Neuron (in vitro differentiated cells): ENCODE data around the gene EAPP.
"Not testable (repeated sequence)": the region's sequence is repeated elsewhere in the genome, so short reads cannot be mapped to it uniquely, and the experiment has no call there.

Source experiments
- H2AFZ ChIP-seq: one replicate; pipeline ENCODE4 v1.6.1; 2013; ENCODE audit warnings: low read depth, mild to moderate bottlenecking, inconsistent platforms, low read length, moderate library complexity
- H3K27me3 ChIP-seq: one replicate; pipeline ENCODE4 v1.6.1; 2013; ENCODE audit warnings: low read length; ENCODE audit not compliant: insufficient read depth
- H3K36me3 ChIP-seq: one replicate; pipeline ENCODE4 v1.6.1; 2013; ENCODE audit warnings: low read length; ENCODE audit not compliant: insufficient read depth
- H3K4me1 ChIP-seq: one replicate; pipeline ENCODE4 v1.6.1; 2013; ENCODE audit warnings: low read length; ENCODE audit not compliant: insufficient read depth
- H3K4me3 ChIP-seq: 2 replicates; pipeline ENCODE4 v1.5.1; 2013; ENCODE audit warnings: mild to moderate bottlenecking, low read length, moderate library complexity
- H3K9me3 ChIP-seq: one replicate; pipeline ENCODE4 v1.6.1; 2013; ENCODE audit warnings: low read length

Gene EAPP

DNA sequence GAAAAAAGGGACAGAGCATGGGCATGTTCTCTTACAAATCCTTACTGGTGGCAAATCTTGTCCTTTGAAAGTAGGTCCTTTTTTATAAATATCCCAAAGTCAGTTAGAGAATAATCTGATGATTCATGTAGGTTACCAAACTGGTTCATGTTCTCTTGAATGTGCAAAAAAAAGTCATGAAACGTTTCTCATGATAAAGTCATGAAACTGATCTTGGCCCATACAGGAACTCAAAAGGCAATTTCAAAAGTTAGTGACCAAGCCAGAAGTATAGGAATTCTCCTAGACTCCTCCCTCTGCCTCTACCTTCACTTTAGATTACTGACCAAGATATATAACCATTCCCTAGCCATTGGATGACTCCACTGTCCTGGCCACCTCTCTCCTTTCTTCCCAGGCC, 50.2 kb downstream of the EAPP start:
- H2AFZ ChIP-seq = no peak overlapping the region
- H3K27me3 ChIP-seq = no peaks in the 10 kb centered on the region
- H3K36me3 ChIP-seq = no peaks in the 10 kb centered on the region
- H3K9me3 ChIP-seq = no peaks in the 10 kb centered on the region
- H3K4me1 ChIP-seq = no peaks in the 10 kb centered on the region
- no peak overlapping the region for H3K4me3 ChIP-seq

DNA sequence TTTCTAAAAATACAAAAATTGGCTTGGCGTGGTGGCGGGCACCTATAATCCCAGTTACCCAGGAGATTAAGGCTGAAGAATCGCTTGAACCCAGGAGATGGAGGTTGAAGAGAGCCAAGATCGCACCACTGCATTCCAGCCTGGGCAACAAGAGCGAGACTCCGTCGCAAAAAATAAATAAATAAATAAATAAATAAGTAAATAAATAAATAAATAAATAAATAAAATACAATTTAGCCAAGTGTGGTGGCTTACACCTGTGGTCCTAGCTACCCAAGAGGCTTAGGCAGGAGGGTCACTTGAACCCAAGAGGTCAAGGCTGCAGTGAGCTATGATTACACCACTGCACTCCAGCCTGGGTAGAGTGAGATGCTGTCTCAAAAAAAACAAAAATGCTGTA, 51.0 kb downstream of the EAPP start:
- H3K27me3 ChIP-seq = no peaks in the 10 kb centered on the region
- H3K9me3 ChIP-seq = no peaks in the 10 kb centered on the region
- H3K36me3 ChIP-seq = no peaks in the 10 kb centered on the region
- no peaks in the 10 kb centered on the region for H3K4me1 ChIP-seq
- H2AFZ ChIP-seq = no peak overlapping the region
- H3K4me3 ChIP-seq = no peak overlapping the region

DNA sequence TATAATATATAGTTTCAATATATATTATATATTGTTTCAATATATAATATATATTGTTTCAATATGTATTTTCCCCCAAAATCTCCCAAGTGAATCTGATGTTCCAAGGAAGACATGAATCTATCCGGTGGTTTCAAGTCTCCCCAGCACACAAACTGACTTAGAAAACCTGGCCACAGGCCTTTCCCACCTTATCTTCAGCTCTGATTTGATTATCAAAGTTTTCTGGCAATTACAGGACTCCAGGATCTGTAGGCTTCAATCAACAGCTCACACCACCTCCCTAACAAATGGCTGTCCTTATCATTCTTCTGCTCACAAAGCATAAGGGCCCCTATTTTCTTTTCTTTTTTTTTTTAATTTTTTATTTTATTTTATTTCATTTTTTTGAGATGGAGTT, 54.8 kb downstream of the EAPP start:
- H3K9me3 ChIP-seq = no peaks in the 10 kb centered on the region
- H3K4me3 ChIP-seq = no peak overlapping the region
- no peaks in the 10 kb centered on the region for H3K27me3 ChIP-seq
- H2AFZ ChIP-seq = no peak overlapping the region
- no peaks in the 10 kb centered on the region for H3K4me1 ChIP-seq
- no peaks in the 10 kb centered on the region for H3K36me3 ChIP-seq

DNA sequence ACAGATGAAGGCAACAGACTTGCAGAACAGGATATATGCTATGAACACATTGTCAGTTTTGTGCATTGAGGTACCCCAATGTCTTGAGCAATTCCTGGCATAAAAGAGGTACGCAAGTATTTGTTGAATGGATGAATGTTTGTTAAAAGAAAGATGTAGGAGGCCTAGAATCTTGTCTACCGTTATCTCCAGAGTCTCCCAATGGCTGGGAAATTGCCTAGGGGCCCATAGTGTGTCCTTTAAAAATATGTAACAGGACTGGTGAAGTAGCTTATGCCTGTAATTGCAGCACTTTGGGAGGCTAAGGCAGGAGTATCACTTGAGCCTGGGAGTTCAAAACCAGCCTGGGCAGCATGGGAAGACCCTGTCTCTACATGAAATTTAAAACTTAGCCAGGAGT, 57.0 kb downstream of the EAPP start:
- Histone ChIP-seq H3K4me1 (no peaks in the 10 kb centered on the region), H3K4me3 (no peak overlapping the region)

DNA sequence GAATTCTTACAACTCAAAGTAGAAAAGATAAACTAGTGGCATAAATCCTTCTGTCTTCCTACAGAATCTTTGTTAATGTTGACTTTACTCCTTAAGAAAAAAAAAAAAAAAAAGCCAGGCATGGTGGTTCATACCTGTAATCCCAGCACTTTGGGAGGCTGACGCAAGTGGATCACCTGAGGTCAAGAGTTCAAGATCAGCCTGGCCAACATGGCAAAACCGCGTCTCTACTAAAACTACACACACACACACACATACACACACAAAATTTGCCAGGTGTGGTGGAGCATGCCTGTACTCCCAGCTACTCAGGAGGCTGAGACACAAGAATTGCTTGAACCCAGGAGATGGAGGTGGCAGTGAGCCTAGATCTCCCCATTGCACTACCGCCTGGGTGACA, 59.8 kb downstream of the EAPP start:
- Histone ChIP-seq H2AFZ (no peak overlapping the region), H3K4me3 (no peak overlapping the region), H3K27me3 (no peaks in the 10 kb centered on the region), H3K9me3 (no peaks in the 10 kb centered on the region), H3K4me1 (no peaks in the 10 kb centered on the region), H3K36me3 (no peaks in the 10 kb centered on the region)

More for the DNA sequence above, 57.0 kb downstream of the EAPP start:
- H3K36me3 ChIP-seq = no peaks in the 10 kb centered on the region
- no peaks in the 10 kb centered on the region for H3K27me3 ChIP-seq
- no peak overlapping the region for H2AFZ ChIP-seq
- H3K9me3 ChIP-seq = no peaks in the 10 kb centered on the region

DNA sequence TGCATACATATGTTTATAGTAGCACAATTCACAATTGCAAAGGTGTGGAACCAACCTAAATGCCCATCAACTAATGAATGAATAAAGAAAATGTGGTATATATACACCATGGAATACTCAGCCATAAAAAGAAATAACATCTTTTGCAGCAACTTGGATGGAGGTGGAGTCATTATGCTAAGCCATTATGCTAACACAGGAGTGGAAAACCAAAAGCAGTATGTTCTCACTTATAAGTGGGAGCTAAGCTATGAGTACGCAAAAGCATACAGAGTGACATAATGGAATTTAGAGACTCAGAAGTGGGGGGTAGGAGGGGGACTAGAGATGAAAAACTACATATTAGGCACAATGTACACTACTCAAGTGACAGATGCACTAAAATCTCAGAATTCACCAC, 61.2 kb downstream of the EAPP start:
- Histone ChIP-seq H3K9me3 (no peaks in the 10 kb centered on the region), H3K27me3 (no peaks in the 10 kb centered on the region), H2AFZ (no peak overlapping the region), H3K4me1 (no peaks in the 10 kb centered on the region), H3K36me3 (no peaks in the 10 kb centered on the region), H3K4me3 (no peak overlapping the region)

DNA sequence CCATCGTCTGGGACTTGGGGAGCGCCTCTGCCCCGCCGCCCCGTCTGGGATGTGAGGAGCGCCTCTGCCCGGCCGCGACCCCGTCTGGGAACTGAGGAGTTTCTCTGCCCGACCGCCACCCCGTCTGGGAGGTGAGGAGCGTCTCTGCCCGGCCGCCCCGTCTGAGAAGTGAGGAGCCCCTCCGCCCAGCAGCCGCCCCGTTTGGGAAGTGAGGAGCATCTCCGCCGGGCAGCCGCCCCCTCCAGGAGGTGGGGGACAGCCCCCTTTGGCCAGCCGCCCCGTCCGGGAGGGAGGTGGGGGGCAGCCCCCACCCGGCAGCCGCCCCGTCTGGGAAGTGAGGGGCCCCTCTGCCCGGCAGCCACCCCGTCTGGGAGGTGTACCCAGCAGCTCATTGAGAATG, 63.5 kb downstream of the EAPP start:
- H3K36me3 ChIP-seq, H3K9me3 ChIP-seq, H2AFZ ChIP-seq, H3K27me3 ChIP-seq, H3K4me1 ChIP-seq, H3K4me3 ChIP-seq: not testable (repeated sequence)

DNA sequence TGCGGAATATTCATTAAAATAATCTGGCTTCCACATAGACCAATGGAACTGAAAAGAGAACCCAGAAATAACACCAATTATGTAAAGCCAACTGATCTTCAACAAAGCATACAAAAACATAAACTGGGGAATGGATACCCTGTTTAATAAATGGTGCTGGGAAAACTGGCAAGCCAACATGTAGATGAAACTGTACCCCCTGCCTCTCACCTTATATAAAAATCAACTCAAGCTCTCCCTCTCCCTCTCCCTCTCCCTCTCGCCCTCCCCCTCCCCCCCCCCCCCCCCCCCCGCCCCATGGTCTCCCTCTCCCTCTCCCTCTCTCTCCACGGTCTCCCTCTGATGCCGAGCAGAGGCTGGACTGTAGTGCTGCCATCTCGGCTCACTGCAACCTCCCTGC, 64.3 kb downstream of the EAPP start:
- no peaks in the 10 kb centered on the region for H3K4me1 ChIP-seq
- H3K9me3 ChIP-seq = no peaks in the 10 kb centered on the region
- H2AFZ ChIP-seq = no peak overlapping the region
- no peaks in the 10 kb centered on the region for H3K27me3 ChIP-seq
- H3K36me3 ChIP-seq = no peaks in the 10 kb centered on the region
- no peak overlapping the region for H3K4me3 ChIP-seq

DNA sequence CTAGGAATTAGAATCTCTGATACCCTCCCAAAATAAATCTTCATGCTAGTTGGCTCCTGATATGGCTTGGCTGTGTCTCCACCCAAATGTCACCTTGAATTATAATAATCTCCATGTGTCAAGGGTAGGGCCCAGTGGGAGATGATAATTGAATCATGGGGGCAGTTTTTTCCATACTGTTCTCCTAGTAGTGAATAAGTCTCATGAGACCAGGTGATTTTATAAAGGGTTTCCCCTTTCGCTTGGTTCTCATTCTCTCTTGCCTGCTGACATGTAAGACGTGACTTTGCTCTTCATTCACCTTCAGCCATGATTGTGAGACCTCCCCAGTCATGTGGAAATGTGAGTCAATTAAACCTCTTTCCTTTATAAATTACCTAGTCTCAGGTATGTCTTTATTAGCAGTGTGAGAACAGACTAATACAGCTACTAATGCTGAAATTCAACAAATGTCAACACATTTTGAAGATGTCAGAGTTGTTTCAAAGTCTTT, 65.3 kb downstream of the EAPP start:
- Histone ChIP-seq H2AFZ (no peak overlapping the region), H3K4me1 (no peaks in the 10 kb centered on the region), H3K4me3 (no peak overlapping the region)

DNA sequence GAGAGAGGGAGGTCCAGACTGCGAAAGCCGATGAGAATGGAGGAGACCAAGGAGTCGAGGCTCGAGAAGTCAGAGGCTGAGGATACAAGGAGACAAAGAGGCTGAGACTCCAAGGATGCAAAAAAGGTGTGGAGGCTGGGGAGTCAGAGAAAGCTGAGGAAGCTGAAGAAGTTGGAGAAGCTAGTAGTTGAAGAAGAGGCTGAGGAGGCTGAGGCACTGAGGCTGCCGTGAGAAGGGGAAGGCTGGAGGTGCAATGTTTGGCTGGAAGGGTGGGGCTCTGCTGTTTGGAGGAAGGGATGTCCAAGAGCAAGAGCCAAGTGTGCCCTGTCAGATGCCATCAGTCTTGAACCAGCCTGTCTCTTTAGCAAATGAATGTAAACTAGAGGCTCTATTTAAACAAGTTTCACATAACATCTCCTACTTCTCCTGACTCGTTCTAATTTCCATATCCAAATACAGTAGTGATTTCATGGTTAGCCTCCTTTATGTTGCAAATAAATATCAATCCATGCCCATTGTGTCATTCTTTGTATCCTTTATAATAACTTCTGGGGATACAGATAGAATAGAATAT, 66.7 kb downstream of the EAPP start:
- Histone ChIP-seq H3K4me3 (no peak overlapping the region), H3K27me3 (no peaks in the 10 kb centered on the region), H3K36me3 (no peaks in the 10 kb centered on the region), H3K9me3 (no peaks in the 10 kb centered on the region), H3K4me1 (no peaks in the 10 kb centered on the region), H2AFZ (no peak overlapping the region)

More for the DNA sequence above, 65.3 kb downstream of the EAPP start:
- Histone ChIP-seq H3K27me3 (no peaks in the 10 kb centered on the region), H3K9me3 (no peaks in the 10 kb centered on the region), H3K36me3 (no peaks in the 10 kb centered on the region)

DNA sequence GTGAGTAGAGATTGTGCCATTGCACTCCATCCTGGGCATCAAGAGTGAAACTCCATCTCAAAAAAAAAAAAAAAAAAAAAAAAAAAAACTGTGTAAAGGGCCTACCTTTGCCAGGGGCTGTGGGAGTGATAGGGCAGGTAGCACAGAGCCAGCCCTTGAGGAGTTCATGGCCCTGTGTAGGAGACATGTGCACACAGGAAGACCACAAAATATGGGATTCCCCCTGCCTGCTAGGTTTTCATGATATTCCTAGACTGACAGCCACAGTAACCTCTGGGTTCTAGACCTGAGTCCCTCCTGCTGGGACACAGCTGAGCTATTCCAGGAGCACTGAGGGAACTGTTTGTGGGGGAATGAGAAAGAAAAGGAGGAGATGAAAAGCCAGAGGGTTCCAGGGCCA, 69.2 kb downstream of the EAPP start:
- Histone ChIP-seq H3K27me3 (no peaks in the 10 kb centered on the region), H2AFZ (no peak overlapping the region), H3K36me3 (no peaks in the 10 kb centered on the region), H3K9me3 (no peaks in the 10 kb centered on the region), H3K4me3 (no peak overlapping the region), H3K4me1 (no peaks in the 10 kb centered on the region)

DNA sequence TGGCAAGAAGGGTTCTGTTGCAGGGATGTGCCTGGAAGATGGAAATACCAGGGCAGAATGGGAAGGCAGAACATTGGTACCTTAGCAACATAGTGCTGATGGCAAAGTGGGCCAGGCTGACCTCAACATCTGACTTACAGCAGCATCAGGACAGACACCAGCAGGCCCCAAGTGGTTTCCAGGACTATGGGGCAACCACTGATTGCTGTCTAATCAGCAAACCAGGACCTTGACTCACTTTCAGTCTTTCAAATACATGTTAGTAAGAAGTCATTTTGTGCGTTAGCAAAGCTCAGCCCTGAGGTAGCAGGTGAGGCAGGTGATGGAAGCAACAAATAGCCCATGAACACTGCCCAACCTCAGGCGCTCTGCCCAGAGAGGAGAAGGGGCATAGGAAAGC, 72.8 kb downstream of the EAPP start:
- no peaks in the 10 kb centered on the region for H3K9me3 ChIP-seq
- H3K27me3 ChIP-seq = no peaks in the 10 kb centered on the region
- no peak overlapping the region for H2AFZ ChIP-seq
- peaks cover 6% of the 10 kb centered on the region for H3K4me1 ChIP-seq
- H3K4me3 ChIP-seq = no peak overlapping the region
- H3K36me3 ChIP-seq = no peaks in the 10 kb centered on the region
